A673 (cell line): ENCODE data around the gene GALNTL6.

Experiments
- CTCF ChIP-seq: fragments of 300-800, 200-600 bp; sonication (generic); conservative IDR thresholded peaks from 2 replicates; pipeline ENCODE4 v1.5.1; 2017; ENCODE audit warnings: low read depth, mild to moderate bottlenecking, antibody characterized with exemption, low read length, moderate library complexity, mixed read lengths
- EZH2 ChIP-seq: fragments of 200-600 bp; sonication (generic); IDR thresholded peaks from 2 replicates; pipeline ENCODE4 v1.6.1; 2017; ENCODE audit warnings: borderline replicate concordance, low read depth, mild to moderate bottlenecking, mixed read lengths, antibody characterized with exemption, low read length; ENCODE audit not compliant: poor library complexity, severe bottlenecking

- TF ChIP-seq CTCF (no peak), EZH2 (no peak)
Measured at GRCh38 chr4:172485007-172485406, 671.8 kb downstream of the GALNTL6 start.
